HepG2 (cell line): Measurements from ENCODE around the gene RAD52. TPM values are rescaled to one million over a fixed set of nuclear protein-coding genes. Genes with fewer than 3 reads are reported as not detected.

ENCODE experiments used
- DMTF1 ChIP-seq: sonication (generic); formaldehyde crosslinking; IDR thresholded peaks from 2 replicates; pipeline ENCODE4 v1.4.0; 2020; ENCODE audit warnings: mild to moderate bottlenecking, missing genetic modification reagents
- EHMT2 ChIP-seq: fragments of 200-600 bp; sonication (generic); IDR thresholded peaks from 2 replicates; pipeline ENCODE4 v1.7.0; 2017; ENCODE audit warnings: antibody characterized with exemption, low read depth, low read length, borderline replicate concordance
- GFI1 ChIP-seq: sonication (generic); formaldehyde crosslinking; IDR thresholded peaks from 2 replicates; pipeline ENCODE4 v1.5.0; 2020; ENCODE audit warnings: missing genetic modification reagents, mild to moderate bottlenecking, borderline replicate concordance
- HIVEP1 ChIP-seq: sonication (generic); formaldehyde crosslinking; IDR thresholded peaks from 2 replicates; pipeline ENCODE4 v1.4.0; 2020; ENCODE audit warnings: mild to moderate bottlenecking, missing genetic modification reagents
- HMG20B ChIP-seq: conservative IDR thresholded peaks from 2 replicates; pipeline ENCODE4 v1.6.1; 2016; ENCODE audit warnings: missing genetic modification reagents, missing compliant biosample characterization
- HNF4A ChIP-seq: sonication (generic); formaldehyde crosslinking; IDR thresholded peaks from 2 replicates; pipeline ENCODE4 v1.4.0; 2020; ENCODE audit warnings: missing genetic modification reagents
- KDM5B ChIP-seq: sonication (generic); formaldehyde crosslinking; IDR thresholded peaks from 2 replicates; pipeline ENCODE4 v1.4.0; 2020; ENCODE audit warnings: missing genetic modification reagents, mild to moderate bottlenecking, borderline replicate concordance
- NFE2L2 ChIP-seq: fragments of 150-350 bp; IDR thresholded peaks from 2 replicates; pipeline ENCODE4 v1.6.1; 2014; ENCODE audit warnings: low read length
- SOX5 ChIP-seq: IDR thresholded peaks from 2 replicates; pipeline ENCODE4 v1.6.1; 2016; ENCODE audit warnings: borderline replicate concordance
- TBX2 ChIP-seq: sonication (generic); formaldehyde crosslinking; IDR thresholded peaks from 2 replicates; pipeline ENCODE4 v1.5.0; 2020; ENCODE audit warnings: missing genetic modification reagents, mild to moderate bottlenecking, borderline replicate concordance
- ZBTB8A ChIP-seq: sonication (generic); formaldehyde crosslinking; IDR thresholded peaks from 2 replicates; pipeline ENCODE4 v1.4.0; 2020; ENCODE audit warnings: mild to moderate bottlenecking, low read depth, missing genetic modification reagents, borderline replicate concordance
- ZFP41 ChIP-seq: sonication (generic); formaldehyde crosslinking; IDR thresholded peaks from 2 replicates; pipeline ENCODE4 v1.4.0; 2020; ENCODE audit warnings: mild to moderate bottlenecking, missing genetic modification reagents, borderline replicate concordance
- ZFP90 ChIP-seq: sonication (generic); formaldehyde crosslinking; IDR thresholded peaks from 2 replicates; pipeline ENCODE4 v1.8.0; 2022; ENCODE audit warnings: missing genetic modification reagents, mild to moderate bottlenecking, inconsistent platforms, borderline replicate concordance
- ZNF12 ChIP-seq: sonication (generic); formaldehyde crosslinking; IDR thresholded peaks from 2 replicates; pipeline ENCODE4 v1.5.0; 2020; ENCODE audit warnings: missing genetic modification reagents
- ZNF230 ChIP-seq: sonication (generic); formaldehyde crosslinking; IDR thresholded peaks from 2 replicates; pipeline ENCODE4 v1.4.0; 2020; ENCODE audit warnings: mild to moderate bottlenecking, missing genetic modification reagents
- ZNF644 ChIP-seq: IDR thresholded peaks from 2 replicates; pipeline ENCODE4 v1.6.1; 2016; ENCODE audit warnings: low read depth
- polyA plus RNA-seq, 8 experiments: library from polyadenylated mRNA; depleted of rRNA in 3 of 8; stranded (reverse) in 7 of 8; unstranded in 1 of 8; fragments of >200 nt; fragmentation: Illumina TruSeq in 4 of 8; extraction: Trizol in 4 of 8; gene quantifications; 2 replicates each; pipeline versions ENCODE4 v1.2.1 to v1.2.3, GENCODE V29; 2011 to 2016; ENCODE audit warnings: low read depth in 4 of 8, missing spikeins in 1 of 8, mixed read lengths in 1 of 8; ENCODE audit not compliant: insufficient read depth in 1 of 8
- total RNA-seq, 5 experiments: library from RNA; depleted of rRNA; stranded (reverse); fragments of >200 nt; fragmentation: Illumina TruSeq; extraction: Trizol; gene quantifications; 2 replicates each; pipeline ENCODE4 v1.2.3, GENCODE V29; 2016; ENCODE audit warnings: low read depth in 1 of 5
- TF ChIP-seq, protein P1 (sequence below): sonication (generic); formaldehyde crosslinking; IDR thresholded peaks from 2 replicates; pipeline ENCODE4 v1.4.0; 2020; ENCODE audit warnings: missing genetic modification reagents
- TF ChIP-seq, protein P2 (sequence below), 2 experiments: sonication (generic) in 1 of 2; formaldehyde crosslinking in 1 of 2; IDR thresholded peaks; 2 replicates each; pipeline versions ENCODE4 v1.4.0 to v1.6.1; 2016 to 2020; ENCODE audit warnings: borderline replicate concordance in 1 of 2, low read depth in 1 of 2, mild to moderate bottlenecking in 1 of 2, missing genetic modification reagents in 1 of 2
- TF ChIP-seq, protein P3 (sequence below): sonication (generic); formaldehyde crosslinking; IDR thresholded peaks from 2 replicates; pipeline ENCODE4 v1.4.0; 2020; ENCODE audit warnings: missing genetic modification reagents

The RAD52 gene
- total and polyA plus RNA-seq, 2 of the 13 experiments (the other 11 are each of a cell fraction or from before 2014, with no cell fraction given) = 14.3 to 19.9 TPM

DNA sequence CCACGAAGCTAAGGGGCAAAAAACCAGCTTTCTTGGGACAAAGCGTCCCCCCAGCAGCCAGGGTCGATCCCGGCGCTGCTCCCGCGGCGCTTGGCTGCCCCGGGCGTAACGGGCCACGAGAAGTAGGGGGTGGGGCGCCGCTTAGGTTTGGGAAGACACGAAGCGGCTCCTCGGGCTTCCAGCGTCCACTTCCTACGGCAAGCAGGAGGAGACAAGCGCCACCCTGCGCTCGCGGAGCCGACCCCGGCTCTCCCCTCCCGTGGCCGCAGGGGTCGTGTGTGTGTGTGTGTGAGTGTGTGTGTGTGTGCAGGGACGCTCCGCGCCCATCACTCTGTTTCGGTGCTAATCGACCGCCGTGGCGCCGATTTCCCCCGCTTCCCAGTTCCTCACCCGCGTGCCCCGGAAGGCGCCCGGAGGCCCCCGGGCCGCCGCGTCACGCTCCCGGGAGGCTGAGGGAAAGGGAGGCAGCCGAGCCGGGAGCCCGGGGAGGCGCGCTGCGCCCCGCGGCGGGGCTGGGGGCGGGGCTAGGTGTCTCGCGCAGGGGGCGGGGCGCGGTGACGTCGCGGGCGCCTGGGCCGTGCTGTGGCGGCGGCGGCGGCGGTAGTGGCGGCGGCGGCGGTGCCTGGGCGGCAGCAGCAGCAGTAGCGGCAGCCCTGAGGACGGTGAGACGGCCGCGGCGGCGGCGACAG, 41.3 kb upstream of the RAD52 start, which contains the start of gene ERC1 (continued):
- TF ChIP-seq, protein P1, sequence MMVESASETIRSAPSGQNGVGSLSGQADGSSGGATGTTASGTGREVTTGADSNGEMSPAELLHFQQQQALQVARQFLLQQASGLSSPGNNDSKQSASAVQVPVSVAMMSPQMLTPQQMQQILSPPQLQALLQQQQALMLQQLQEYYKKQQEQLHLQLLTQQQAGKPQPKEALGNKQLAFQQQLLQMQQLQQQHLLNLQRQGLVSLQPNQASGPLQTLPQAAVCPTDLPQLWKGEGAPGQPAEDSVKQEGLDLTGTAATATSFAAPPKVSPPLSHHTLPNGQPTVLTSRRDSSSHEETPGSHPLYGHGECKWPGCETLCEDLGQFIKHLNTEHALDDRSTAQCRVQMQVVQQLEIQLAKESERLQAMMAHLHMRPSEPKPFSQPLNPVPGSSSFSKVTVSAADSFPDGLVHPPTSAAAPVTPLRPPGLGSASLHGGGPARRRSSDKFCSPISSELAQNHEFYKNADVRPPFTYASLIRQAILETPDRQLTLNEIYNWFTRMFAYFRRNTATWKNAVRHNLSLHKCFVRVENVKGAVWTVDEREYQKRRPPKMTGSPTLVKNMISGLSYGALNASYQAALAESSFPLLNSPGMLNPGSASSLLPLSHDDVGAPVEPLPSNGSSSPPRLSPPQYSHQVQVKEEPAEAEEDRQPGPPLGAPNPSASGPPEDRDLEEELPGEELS (CRISPR knock-in tag) = no peak
- peak; percentile 67; the same call in 1 of the 2 replicates for TF ChIP-seq HIVEP1
- TF ChIP-seq, protein P2, sequence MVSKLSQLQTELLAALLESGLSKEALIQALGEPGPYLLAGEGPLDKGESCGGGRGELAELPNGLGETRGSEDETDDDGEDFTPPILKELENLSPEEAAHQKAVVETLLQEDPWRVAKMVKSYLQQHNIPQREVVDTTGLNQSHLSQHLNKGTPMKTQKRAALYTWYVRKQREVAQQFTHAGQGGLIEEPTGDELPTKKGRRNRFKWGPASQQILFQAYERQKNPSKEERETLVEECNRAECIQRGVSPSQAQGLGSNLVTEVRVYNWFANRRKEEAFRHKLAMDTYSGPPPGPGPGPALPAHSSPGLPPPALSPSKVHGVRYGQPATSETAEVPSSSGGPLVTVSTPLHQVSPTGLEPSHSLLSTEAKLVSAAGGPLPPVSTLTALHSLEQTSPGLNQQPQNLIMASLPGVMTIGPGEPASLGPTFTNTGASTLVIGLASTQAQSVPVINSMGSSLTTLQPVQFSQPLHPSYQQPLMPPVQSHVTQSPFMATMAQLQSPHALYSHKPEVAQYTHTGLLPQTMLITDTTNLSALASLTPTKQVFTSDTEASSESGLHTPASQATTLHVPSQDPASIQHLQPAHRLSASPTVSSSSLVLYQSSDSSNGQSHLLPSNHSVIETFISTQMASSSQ (IDR thresholded peaks at IDR 0.05; ENCODE audit: low read depth) = no peak
- TF ChIP-seq, protein P2 (CRISPR knock-in tag; IDR thresholded peaks at IDR 0.05; ENCODE audit: borderline replicate concordance) = 0 out of 2 replicates have a peak, but pooled peaks have one; percentile 48
- no peak for TF ChIP-seq HNF4A (CRISPR knock-in tag)
- TF ChIP-seq, protein P3, sequence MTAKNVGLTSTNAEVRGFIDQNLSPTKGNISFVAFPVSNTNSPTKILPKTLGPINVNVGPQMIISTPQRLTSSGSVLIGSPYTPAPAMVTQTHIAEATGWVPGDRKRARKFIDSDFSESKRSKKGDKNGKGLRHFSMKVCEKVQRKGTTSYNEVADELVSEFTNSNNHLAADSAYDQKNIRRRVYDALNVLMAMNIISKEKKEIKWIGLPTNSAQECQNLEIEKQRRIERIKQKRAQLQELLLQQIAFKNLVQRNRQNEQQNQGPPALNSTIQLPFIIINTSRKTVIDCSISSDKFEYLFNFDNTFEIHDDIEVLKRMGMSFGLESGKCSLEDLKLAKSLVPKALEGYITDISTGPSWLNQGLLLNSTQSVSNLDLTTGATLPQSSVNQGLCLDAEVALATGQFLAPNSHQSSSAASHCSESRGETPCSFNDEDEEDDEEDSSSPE (CRISPR knock-in tag) = peak; percentile 85
- peak; percentile 74; the same call in 1 of the 2 replicates for TF ChIP-seq HMG20B (CRISPR knock-in tag)
- TF ChIP-seq ZNF230 (CRISPR knock-in tag) = peak; percentile 78; the same call in 1 of the 2 replicates
- TF ChIP-seq ZFP41 = peak; percentile 54; the same call in 1 of the 2 replicates
- no peak for TF ChIP-seq ZNF12 (CRISPR knock-in tag)
- no peak for TF ChIP-seq GFI1 (CRISPR knock-in tag)
- peak; percentile 75 for TF ChIP-seq TBX2 (CRISPR knock-in tag)
- TF ChIP-seq SOX5 (CRISPR knock-in tag) = no peak; the same call in 1 of the 2 replicates
- no peak for TF ChIP-seq EHMT2
- TF ChIP-seq DMTF1 (CRISPR knock-in tag) = no peak
- no peak for TF ChIP-seq ZBTB8A (CRISPR knock-in tag)
- no peak for TF ChIP-seq NFE2L2
- no peak for TF ChIP-seq ZNF644
- peak; percentile 88; the same call in 1 of the 2 replicates for TF ChIP-seq KDM5B
- TF ChIP-seq ZFP90 = peak; percentile 82
